ENCODE measurements around the gene SHISA4. TPM values are rescaled to one million over a fixed set of nuclear protein-coding genes. Genes with fewer than 3 reads are reported as not detected.

SHISA4 gene
- total RNA-seq, 1 experiment from 2014 or later: 9.9 TPM

GRCh38 chr1:201882665-201883132 is 6.0 kb upstream of the SHISA4 start:
- Mint-ChIP-seq H3K36me3 (ENCODE audit: insufficient read depth, unreplicated experiment) (peaks cover 18% of the 10 kb centered on the region), H3K27me3 (ENCODE audit: unreplicated experiment) (peaks cover 7% of the 10 kb centered on the region), H3K4me1 (ENCODE audit: low read depth, unreplicated experiment) (peaks cover 19% of the 10 kb centered on the region), H3K9me3 (ENCODE audit: low read depth, unreplicated experiment) (no peaks in the 10 kb centered on the region), H3K4me3 (ENCODE audit: low read depth, unreplicated experiment) (no peak overlapping the region), H3K27ac (ENCODE audit: unreplicated experiment) (peak overlapping the region; percentile 3)
- BruUV-seq (replicated peaks): no TSS peak
- CTCF ChIA-PET: interaction anchor here (0.5 to 0.7 kb wide), 4 partner anchors 34 to 526 kb away, joined by 3 to 4 read pairs (median 4); no protein-coding TSS in a partner anchor
- no peak for TF ChIP-seq CTCF (IDR thresholded peaks at IDR 0.05; ENCODE audit: unreplicated experiment)
- no peak for DNase-seq
- intact Hi-C loops (cut with micrococcal nuclease; ENCODE audit: unreplicated experiment): no loop called here

- CTCF ChIA-PET: no interaction called here
- Mint-ChIP-seq H3K4me1 (ENCODE audit: low read depth, unreplicated experiment) (peaks cover 19% of the 10 kb centered on the region), H3K36me3 (ENCODE audit: insufficient read depth, unreplicated experiment) (peaks cover 18% of the 10 kb centered on the region), H3K9me3 (ENCODE audit: low read depth, unreplicated experiment) (no peaks in the 10 kb centered on the region), H3K4me3 (ENCODE audit: low read depth, unreplicated experiment) (no peak overlapping the region), H3K27me3 (ENCODE audit: unreplicated experiment) (peaks cover 13% of the 10 kb centered on the region), H3K27ac (ENCODE audit: unreplicated experiment) (peak overlapping the region; percentile 3)
- no peak for DNase-seq
- no peak for TF ChIP-seq CTCF (IDR thresholded peaks at IDR 0.05; ENCODE audit: unreplicated experiment)
- intact Hi-C loops (cut with micrococcal nuclease; ENCODE audit: unreplicated experiment): no loop called here
- no TSS peak for BruUV-seq (replicated peaks)
Observed at GRCh38 chr1:201883266-201883665, 5.4 kb upstream of the SHISA4 start.

- Mint-ChIP-seq H3K27ac (ENCODE audit: unreplicated experiment) (no peak overlapping the region), H3K27me3 (ENCODE audit: unreplicated experiment) (peaks cover 14% of the 10 kb centered on the region), H3K4me3 (ENCODE audit: low read depth, unreplicated experiment) (no peak overlapping the region), H3K4me1 (ENCODE audit: low read depth, unreplicated experiment) (peaks cover 19% of the 10 kb centered on the region), H3K36me3 (ENCODE audit: insufficient read depth, unreplicated experiment) (peaks cover 23% of the 10 kb centered on the region), H3K9me3 (ENCODE audit: low read depth, unreplicated experiment) (no peaks in the 10 kb centered on the region)
- DNase-seq: no peak
- BruUV-seq (replicated peaks): no TSS peak
- TF ChIP-seq CTCF (IDR thresholded peaks at IDR 0.05; ENCODE audit: unreplicated experiment): no peak
- CTCF ChIA-PET: interaction anchor here (1.7 kb wide), 1 partner anchor 12 kb away, joined by 4 read pairs; no protein-coding TSS in a partner anchor
- intact Hi-C loops (cut with micrococcal nuclease; ENCODE audit: unreplicated experiment): no loop called here
Observed at GRCh38 chr1:201883786-201884185, 4.9 kb upstream of the SHISA4 start.

GRCh38 chr1:201884425-201884824 is 4.3 kb upstream of the SHISA4 start:
- H3K4me3 Mint-ChIP-seq (ENCODE audit: low read depth, unreplicated experiment): no peak overlapping the region
- intact Hi-C loops (cut with micrococcal nuclease; ENCODE audit: unreplicated experiment): no loop called here
- CTCF ChIA-PET: interaction anchor here (1.7 kb wide), 1 partner anchor 12 kb away, joined by 4 read pairs; no protein-coding TSS in a partner anchor

More at GRCh38 chr1:201884425-201884824, 4.3 kb upstream of the SHISA4 start:
- Mint-ChIP-seq H3K36me3 (ENCODE audit: insufficient read depth, unreplicated experiment) (peaks cover 24% of the 10 kb centered on the region), H3K4me1 (ENCODE audit: low read depth, unreplicated experiment) (peaks cover 19% of the 10 kb centered on the region), H3K9me3 (ENCODE audit: low read depth, unreplicated experiment) (no peaks in the 10 kb centered on the region), H3K27ac (ENCODE audit: unreplicated experiment) (no peak overlapping the region), H3K27me3 (ENCODE audit: unreplicated experiment) (peaks cover 14% of the 10 kb centered on the region)
- DNase-seq: no peak
- TF ChIP-seq CTCF (IDR thresholded peaks at IDR 0.05; ENCODE audit: unreplicated experiment): no peak
- BruUV-seq (replicated peaks): no TSS peak
